Neural crest cell (in vitro differentiated cells): ENCODE results near the gene FKRP. TPM values are rescaled to one million over a fixed set of nuclear protein-coding genes. Genes with fewer than 3 reads are reported as not detected.
A peak's percentile ranks its signal among the peaks of the same experiment; 100 is the strongest.

Experiments used
- DNase-seq: peaks from one replicate; pipeline ENCODE4 v3.0.0; 2021; ENCODE audit warnings: low read depth, mixed read lengths, low spot score
- H3K27ac Mint-ChIP-seq: one replicate; pipeline ENCODE4 v1.8.0; 2021; ENCODE audit warnings: mild to moderate bottlenecking, mixed read lengths; ENCODE audit not compliant: unreplicated experiment
- H3K27me3 Mint-ChIP-seq: 2 replicates; pipeline ENCODE4 v1.8.0; 2021; ENCODE audit warnings: low read depth, mild to moderate bottlenecking, mixed read lengths
- H3K36me3 Mint-ChIP-seq: 2 replicates; pipeline ENCODE4 v1.8.0; 2021; ENCODE audit warnings: low read depth, mild to moderate bottlenecking, mixed read lengths
- H3K4me1 Mint-ChIP-seq: 2 replicates; pipeline ENCODE4 v1.8.0; 2021; ENCODE audit warnings: mixed read lengths
- H3K4me3 Mint-ChIP-seq: one replicate; pipeline ENCODE4 v1.8.0; 2021; ENCODE audit warnings: mild to moderate bottlenecking, mixed read lengths
- H3K9me3 Mint-ChIP-seq: 2 replicates; pipeline ENCODE4 v1.8.0; 2021; ENCODE audit warnings: mixed read lengths
- CTCF ChIP-seq: fragments of 200-600 bp; sonication (generic); conservative IDR thresholded peaks from 2 replicates; pipeline ENCODE4 v1.5.0; 2021; ENCODE audit warnings: antibody characterized with exemption, mild to moderate bottlenecking
- total RNA-seq: library from RNA; stranded (reverse); gene quantifications from 2 replicates; pipeline ENCODE4 v1.2.1, GENCODE V29; 2021

Gene FKRP
- total RNA-seq, 1 donor from 2014 or later = 38.6 TPM

- no peak for DNase-seq
- H3K9me3 Mint-ChIP-seq = no peaks in the 10 kb centered on the region
- no peaks in the 10 kb centered on the region for H3K36me3 Mint-ChIP-seq
- peaks cover 36% of the 10 kb centered on the region for H3K4me1 Mint-ChIP-seq
- H3K27me3 Mint-ChIP-seq = no peaks in the 10 kb centered on the region
- TF ChIP-seq CTCF = no peak
- peak overlapping the region; percentile 68 for H3K4me3 Mint-ChIP-seq
- no peak overlapping the region for H3K27ac Mint-ChIP-seq
Measured at GRCh38 chr19:46741447-46741846, 4.4 kb upstream of the FKRP start.

- H3K36me3 Mint-ChIP-seq = no peaks in the 10 kb centered on the region
- peak overlapping the region; percentile 64 for H3K4me3 Mint-ChIP-seq
- TF ChIP-seq CTCF = no peak
- no peak for DNase-seq
- no peaks in the 10 kb centered on the region for H3K9me3 Mint-ChIP-seq
- H3K27ac Mint-ChIP-seq = no peak overlapping the region
- H3K4me1 Mint-ChIP-seq = peaks cover 42% of the 10 kb centered on the region
- no peaks in the 10 kb centered on the region for H3K27me3 Mint-ChIP-seq
Measured at GRCh38 chr19:46742926-46743480, 2.9 kb upstream of the FKRP start.

- no peaks in the 10 kb centered on the region for H3K9me3 Mint-ChIP-seq
- H3K4me3 Mint-ChIP-seq = peak overlapping the region; percentile 95
Measured at GRCh38 chr19:46744005-46744691, 1.7 kb upstream of the FKRP start.

GRCh38 chr19:46745030-46745429, 827 bp upstream of the FKRP start:
- peaks cover 50% of the 10 kb centered on the region for H3K4me1 Mint-ChIP-seq

More at GRCh38 chr19:46744005-46744691, 1.7 kb upstream of the FKRP start:
- H3K36me3 Mint-ChIP-seq = peaks cover 4% of the 10 kb centered on the region
- no peak for DNase-seq
- H3K4me1 Mint-ChIP-seq = peaks cover 48% of the 10 kb centered on the region
- H3K27me3 Mint-ChIP-seq = no peaks in the 10 kb centered on the region
- no peak overlapping the region for H3K27ac Mint-ChIP-seq
- no peak for TF ChIP-seq CTCF

More at GRCh38 chr19:46745030-46745429, 827 bp upstream of the FKRP start:
- Mint-ChIP-seq H3K27me3 (no peaks in the 10 kb centered on the region), H3K36me3 (peaks cover 6% of the 10 kb centered on the region), H3K4me3 (peak overlapping the region; percentile 95), H3K9me3 (no peaks in the 10 kb centered on the region), H3K27ac (peak overlapping the region; percentile 88)
- DNase-seq = no peak
- no peak for TF ChIP-seq CTCF
